Stimulated activated CD4-positive, alpha-beta T cell treated with anti-CD3 and anti-CD28 coated beads, Interleukin-4, amount 100 ng/mL, for 1 hour (primary cell): ENCODE results near the gene FSTL1.

Experiments
- DNase-seq: peaks from one replicate; pipeline ENCODE4 v3.0.0-alpha.2; 2020

FSTL1 gene

DNA sequence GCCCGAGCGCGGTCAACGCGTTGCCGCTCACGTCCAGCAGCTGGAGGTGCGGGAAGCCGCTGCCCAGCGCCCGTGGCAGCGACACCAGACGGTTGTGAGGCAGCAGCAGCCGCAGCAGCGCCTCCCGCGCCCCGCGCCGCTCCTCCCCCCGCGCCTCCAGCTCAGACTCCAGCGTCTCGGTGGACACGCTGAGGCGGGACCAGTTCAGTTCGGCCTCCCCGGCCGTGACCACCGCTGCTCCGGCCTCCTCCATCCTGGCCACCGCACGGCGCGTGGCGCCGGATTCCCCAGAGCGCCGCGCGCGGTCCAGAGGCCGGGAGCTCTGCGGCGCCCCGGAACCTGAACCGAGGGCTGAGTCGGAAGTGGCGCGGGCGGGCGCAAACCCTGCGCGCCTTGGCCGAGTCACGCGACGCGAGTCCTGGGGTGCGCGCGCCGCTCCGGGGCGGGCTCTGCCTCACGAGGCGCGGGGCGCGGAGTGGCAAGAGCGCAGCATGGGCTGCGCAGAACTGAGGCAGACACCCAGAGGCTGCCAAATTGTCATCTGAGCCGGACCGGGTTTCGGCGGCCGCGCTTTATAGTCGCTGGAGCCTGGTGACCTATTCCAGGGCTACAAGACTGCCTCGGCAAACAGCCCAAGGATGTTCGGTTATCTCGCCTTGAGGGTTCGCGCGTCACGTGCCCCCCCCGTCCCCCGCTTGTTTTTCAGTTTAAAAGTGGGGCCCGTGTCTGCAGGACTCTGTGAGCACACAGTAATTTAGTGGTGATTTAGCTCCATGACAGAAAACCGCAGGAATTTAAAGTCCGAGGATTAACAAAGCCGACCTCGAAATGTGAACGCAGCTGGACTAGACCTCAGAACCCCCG is 101.6 kb downstream of the FSTL1 start, which contains the start of gene LRRC58:
Gene LRRC58 (minus strand): TSS at position 364 of the 864 bp plus-strand sequence. CDS start 111 bp downstream, at position 253.
- peak; percentile 93 for DNase-seq

DNA sequence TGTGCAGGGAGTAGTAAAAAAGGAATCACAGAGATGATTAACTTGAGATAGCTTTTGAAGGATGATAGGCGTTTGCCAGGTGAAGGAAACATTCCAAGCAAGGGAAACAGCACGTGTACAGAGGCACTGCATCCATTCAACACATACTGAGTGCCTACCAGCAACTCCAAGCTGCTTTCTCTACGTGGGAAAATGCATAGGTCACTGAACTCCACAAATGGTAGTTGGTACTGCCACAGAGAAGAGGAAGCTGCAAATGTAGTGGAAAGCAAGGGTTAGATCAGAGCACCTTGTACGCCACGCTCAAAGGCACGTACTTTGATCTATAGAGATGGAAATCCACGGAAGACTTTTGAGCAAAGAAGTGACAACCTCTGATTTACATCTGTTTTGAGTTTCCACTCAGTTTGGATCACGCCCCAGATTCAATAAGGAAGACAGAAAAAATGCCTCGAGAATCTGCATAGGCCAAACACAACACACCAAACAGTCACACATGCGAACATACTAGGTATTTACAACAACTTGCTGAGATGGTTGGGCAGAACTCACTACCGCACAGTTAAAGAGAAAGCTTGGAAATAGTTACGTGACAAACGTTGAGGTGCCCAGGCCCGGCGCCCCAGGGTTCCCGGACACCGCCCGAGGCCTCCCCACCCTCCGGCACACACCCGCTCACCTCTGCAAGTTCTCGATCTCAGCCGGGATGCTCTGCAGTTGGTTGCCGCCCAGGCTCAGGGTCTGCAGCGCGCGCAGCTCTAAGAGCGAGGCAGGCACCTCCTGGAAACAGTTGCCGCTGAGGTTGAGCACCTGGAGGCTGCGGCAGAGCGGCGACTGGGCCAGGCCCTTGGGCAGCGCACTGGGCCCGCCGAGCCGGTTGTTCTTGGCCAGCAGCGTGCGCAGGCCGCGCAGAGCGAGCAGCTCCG is 102.5 kb downstream of the FSTL1 start:
- DNase-seq, result peak; percentile 59

GRCh38 chr3:120344349-120344748 is 106.4 kb downstream of the FSTL1 start:
- no peak for DNase-seq
